OCI-LY7 (cell line): Measurements from ENCODE around the gene CEP55. TPM values are rescaled to one million over a fixed set of nuclear protein-coding genes. Genes with fewer than 3 reads are reported as not detected.
A peak's percentile ranks its signal among the peaks of the same experiment; 100 is the strongest.

Experiments
- BruUV-seq: library from RNA; stranded (reverse); fragments of 400-500 nt; replicated peaks from 2 replicates; lab custom pipeline; 2021; lab: Mats Ljungman, UMichigan
- CTCF ChIA-PET: fragments of 300-600 bp; sonication (Branson Sonifier 250); formaldehyde crosslinking; loops from one replicate; lab custom pipeline; 2022; ENCODE audit warnings: antibody characterized with exemption; ENCODE audit not compliant: unreplicated experiment; lab: Charles Lee
- POLR2A ChIA-PET: fragments of 300-600 bp; sonication (Branson Sonifier 250); formaldehyde crosslinking; loops from one replicate; lab custom pipeline; 2022; ENCODE audit warnings: antibody characterized with exemption; lab: Charles Lee
- DNase-seq: peaks from one replicate; pipeline ENCODE4 v3.0.0-alpha.2; 2015; ENCODE audit warnings: low spot score
- H2AFZ ChIP-seq: fragments of 200-600 bp; sonication (generic), shearing (Covaris generic); 2 replicates; pipeline ENCODE4 v1.6.1; 2014; ENCODE audit warnings: mild to moderate bottlenecking, antibody characterized with exemption, low read length, moderate library complexity
- H3K27ac ChIP-seq: fragments of 200-600 bp; sonication (generic); 2 replicates; pipeline ENCODE4 v1.5.1; 2014; ENCODE audit warnings: mixed run types, low read depth, mild to moderate bottlenecking, moderate library complexity, low read length, inconsistent platforms; ENCODE audit not compliant: poor library complexity, severe bottlenecking
- H3K36me3 ChIP-seq: fragments of 200-600 bp; sonication (generic); 2 replicates; pipeline ENCODE4 v1.6.1; 2014; ENCODE audit warnings: mild to moderate bottlenecking, antibody characterized with exemption, low read length, moderate library complexity, mixed read lengths; ENCODE audit not compliant: insufficient read depth
- H3K4me1 ChIP-seq: fragments of 200-600 bp; sonication (generic); 2 replicates; pipeline ENCODE4 v1.5.1; 2014; ENCODE audit warnings: mild to moderate bottlenecking, low read length; ENCODE audit not compliant: insufficient read depth, poor library complexity, severe bottlenecking
- H3K4me2 ChIP-seq: fragments of 200-600 bp; sonication (generic); 2 replicates; pipeline ENCODE4 v1.6.1; 2014; ENCODE audit warnings: mild to moderate bottlenecking, low read length
- H3K4me3 ChIP-seq: fragments of 200-600 bp; sonication (generic); 2 replicates; pipeline ENCODE4 v1.5.1; 2014; ENCODE audit warnings: mild to moderate bottlenecking, low read depth, low read length; ENCODE audit not compliant: poor library complexity, severe bottlenecking
- H3K79me2 ChIP-seq: fragments of 200-600 bp; sonication (generic); 2 replicates; pipeline ENCODE4 v1.6.1; 2016; ENCODE audit warnings: low read depth, mild to moderate bottlenecking, low read length, moderate library complexity, mixed read lengths; ENCODE audit not compliant: insufficient read depth
- H3K9me2 ChIP-seq: fragments of 200-600 bp; sonication (generic); 2 replicates; pipeline ENCODE4 v1.6.1; 2016; ENCODE audit warnings: mild to moderate bottlenecking, low read length, mixed read lengths; ENCODE audit not compliant: insufficient read depth
- H3K9me3 ChIP-seq: fragments of 200-600 bp; sonication (generic); 2 replicates; pipeline ENCODE4 v1.6.1; 2014; ENCODE audit warnings: mild to moderate bottlenecking, mixed run types, low read length, mixed read lengths
- H4K20me1 ChIP-seq: fragments of 200-600 bp; sonication (generic); 2 replicates; pipeline ENCODE4 v1.6.1; 2014; ENCODE audit warnings: mild to moderate bottlenecking, antibody characterized with exemption, low read length, moderate library complexity, mixed read lengths; ENCODE audit not compliant: insufficient read depth
- EZH2phosphoT487 ChIP-seq: fragments of 200-600 bp; sonication (generic); IDR thresholded peaks from 2 replicates; pipeline ENCODE4 v1.6.1; 2018; ENCODE audit warnings: low read depth, borderline replicate concordance, mild to moderate bottlenecking, mixed run types, antibody characterized with exemption, low read length, moderate library complexity, mixed read lengths
- intact Hi-C: fragments of 100-400 bp; cut with micrococcal nuclease; formaldehyde crosslinking; loops from one replicate; pipeline ENCODE4 v1.10.0; 2022; ENCODE audit not compliant: unreplicated experiment
- total RNA-seq, 2 experiments: library from RNA; depleted of rRNA in 1 of 2; stranded (reverse); fragments of >200 nt in 1 of 2; shearing (Covaris generic) in 1 of 2; gene quantifications; 2 replicates each; pipeline ENCODE4 v1.2.3, GENCODE V29; 2014 to 2022
- TF ChIP-seq, protein P1 (sequence below): fragments of 200-600 bp; sonication (generic); conservative IDR thresholded peaks from 2 replicates; pipeline ENCODE4 v1.5.1; 2014; ENCODE audit warnings: mild to moderate bottlenecking, antibody characterized with exemption, low read length, moderate library complexity, mixed read lengths

Gene CEP55
- total RNA-seq, 2 experiments from 2014 or later = 64.5 to 68.3 TPM

DNA sequence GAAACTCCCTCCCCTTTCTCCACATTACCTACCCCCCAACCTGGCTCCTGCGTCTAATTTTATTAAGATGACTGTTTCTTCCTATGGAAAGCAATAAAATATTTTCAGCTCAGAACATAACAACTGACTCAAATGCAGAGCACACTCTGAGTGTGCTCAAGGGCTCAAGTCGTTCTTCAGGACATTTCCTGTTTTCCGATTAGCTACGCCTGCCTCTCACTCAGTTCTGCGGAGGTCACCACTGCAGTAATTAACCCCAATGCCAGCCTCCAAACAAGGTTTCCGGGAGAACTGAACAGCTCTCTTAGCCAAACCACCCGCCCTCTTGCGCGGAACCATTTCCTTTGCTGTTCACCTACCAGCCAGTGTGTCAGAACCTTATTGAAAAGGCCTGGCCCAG, 33.5 kb upstream of the CEP55 start:
- no peak overlapping the region for H3K27ac ChIP-seq
- no peak overlapping the region for H3K4me2 ChIP-seq
- no peak overlapping the region for H3K4me3 ChIP-seq
- peaks cover 22% of the 10 kb centered on the region for H3K4me1 ChIP-seq
- CTCF ChIA-PET = no interaction called here
- H3K9me3 ChIP-seq = 0 out of 2 replicates have a peak, but pooled peaks cover 5% of the 10 kb centered on the region
- peak; percentile 21 for DNase-seq
- H2AFZ ChIP-seq = peak overlapping the region; percentile 48; the same call in 1 of the 2 replicates
- no peaks in the 10 kb centered on the region for H3K79me2 ChIP-seq
- no peaks in the 10 kb centered on the region for H3K36me3 ChIP-seq
- no TSS peak for BruUV-seq
- intact Hi-C loops = no loop called here
- TF ChIP-seq, protein P1, sequence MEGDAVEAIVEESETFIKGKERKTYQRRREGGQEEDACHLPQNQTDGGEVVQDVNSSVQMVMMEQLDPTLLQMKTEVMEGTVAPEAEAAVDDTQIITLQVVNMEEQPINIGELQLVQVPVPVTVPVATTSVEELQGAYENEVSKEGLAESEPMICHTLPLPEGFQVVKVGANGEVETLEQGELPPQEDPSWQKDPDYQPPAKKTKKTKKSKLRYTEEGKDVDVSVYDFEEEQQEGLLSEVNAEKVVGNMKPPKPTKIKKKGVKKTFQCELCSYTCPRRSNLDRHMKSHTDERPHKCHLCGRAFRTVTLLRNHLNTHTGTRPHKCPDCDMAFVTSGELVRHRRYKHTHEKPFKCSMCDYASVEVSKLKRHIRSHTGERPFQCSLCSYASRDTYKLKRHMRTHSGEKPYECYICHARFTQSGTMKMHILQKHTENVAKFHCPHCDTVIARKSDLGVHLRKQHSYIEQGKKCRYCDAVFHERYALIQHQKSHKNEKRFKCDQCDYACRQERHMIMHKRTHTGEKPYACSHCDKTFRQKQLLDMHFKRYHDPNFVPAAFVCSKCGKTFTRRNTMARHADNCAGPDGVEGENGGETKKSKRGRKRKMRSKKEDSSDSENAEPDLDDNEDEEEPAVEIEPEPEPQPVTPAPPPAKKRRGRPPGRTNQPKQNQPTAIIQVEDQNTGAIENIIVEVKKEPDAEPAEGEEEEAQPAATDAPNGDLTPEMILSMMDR = no peak
- TF ChIP-seq EZH2phosphoT487 = no peak
- H4K20me1 ChIP-seq = no peaks in the 10 kb centered on the region
- POLR2A ChIA-PET = interaction anchor here (0.5 to 0.6 kb wide), 3 partner anchors 36 to 1185 kb away, joined by 3 read pairs; no protein-coding TSS in a partner anchor
- H3K9me2 ChIP-seq = no peaks in the 10 kb centered on the region

DNA sequence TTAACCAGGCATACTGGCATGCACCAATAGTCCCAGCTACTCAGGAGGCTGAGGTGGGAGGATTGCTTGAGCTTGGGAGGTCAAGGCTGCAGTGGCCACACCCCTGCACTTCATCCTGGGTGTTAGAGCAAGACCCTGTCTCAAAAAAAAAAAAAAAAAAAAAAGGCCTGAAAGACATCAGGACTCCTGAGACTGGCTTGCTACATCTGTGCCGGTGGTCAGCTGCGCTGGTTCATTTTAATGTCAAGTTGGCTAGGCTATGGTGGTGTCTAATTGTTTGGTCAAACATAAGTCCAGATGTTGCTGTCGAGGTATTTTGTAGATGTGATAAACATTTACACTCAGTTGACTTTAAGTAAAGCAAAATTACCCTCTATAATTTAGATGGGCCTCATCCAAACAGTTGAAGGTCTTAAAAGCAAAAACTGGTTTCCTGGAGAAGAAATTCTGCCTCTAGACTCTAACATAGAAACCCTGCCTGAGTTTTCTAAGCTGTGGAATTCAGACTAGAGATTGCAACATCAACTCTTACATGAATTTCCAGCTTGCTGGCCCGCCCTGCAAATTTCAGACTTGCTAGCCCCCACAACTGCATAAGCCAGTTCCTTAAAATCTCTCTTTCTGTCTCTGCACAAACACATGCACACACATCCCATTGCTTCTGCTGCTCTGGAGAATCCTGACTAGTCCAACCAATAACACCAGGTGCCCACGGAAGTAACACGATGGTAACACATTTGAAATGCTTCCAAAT, 32.5 kb upstream of the CEP55 start:
- Histone ChIP-seq H3K4me2 (no peak overlapping the region), H3K9me3 (0 out of 2 replicates have a peak, but pooled peaks cover 5% of the 10 kb centered on the region), H2AFZ (no peak overlapping the region), H3K4me1 (peaks cover 22% of the 10 kb centered on the region), H3K27ac (no peak overlapping the region), H3K9me2 (no peaks in the 10 kb centered on the region), H3K36me3 (no peaks in the 10 kb centered on the region), H3K79me2 (no peaks in the 10 kb centered on the region), H3K4me3 (no peak overlapping the region), H4K20me1 (no peaks in the 10 kb centered on the region)
- ChIA-PET CTCF (no interaction called here), POLR2A (no interaction called here)
- DNase-seq = no peak
- TF ChIP-seq, protein P1 = no peak
- no peak for TF ChIP-seq EZH2phosphoT487
- no TSS peak for BruUV-seq
- intact Hi-C loops = no loop called here
